Measurements from ENCODE around the gene LGR6. TPM values are rescaled to one million over a fixed set of nuclear protein-coding genes. Genes with fewer than 3 reads are reported as not detected.

Gene LGR6
- total RNA-seq, 4 donors from 2014 or later, result under 0.01 to 1.2 (median 0.78) TPM; not detected in 1

GRCh38 chr1:202203238-202204039 lies 9.8 kb downstream of the LGR6 start:
- no peaks in the 10 kb centered on the region for H3K9me3 ChIP-seq
- no peaks in the 10 kb centered on the region for H3K36me3 ChIP-seq
- TF ChIP-seq CTCF (IDR thresholded peaks at IDR 0.05) (no peak), POLR2AphosphoS5 (IDR thresholded peaks at IDR 0.05) (no peak), POLR2A (IDR thresholded peaks at IDR 0.05; ENCODE audit: low read depth) (no peak), EP300 (IDR thresholded peaks at IDR 0.05) (no peak)
- intact Hi-C loops (cut with DNase I), result no loop called here
- no peak overlapping the region for H3K4me3 ChIP-seq
- H3K4me1 ChIP-seq, result peaks cover 0 to 23% (median 16%) of the 10 kb centered on the region in 4 donors
- no peak overlapping the region for H3K27ac ChIP-seq (replicated peaks in 1 of 4)
- H3K27me3 ChIP-seq, result peaks cover 0 to 26% (median 0%) of the 10 kb centered on the region in 4 donors
- WGBS, result 84% methylated on average over 13 of the region's 13 CpGs
- no peak for DNase-seq (ENCODE audit: extremely low spot score)

- Histone ChIP-seq H3K9me3 (no peaks in the 10 kb centered on the region), H3K27me3 (peaks cover 0 to 26% (median 0%) of the 10 kb centered on the region in 4 donors), H3K36me3 (no peaks in the 10 kb centered on the region), H3K4me1 (peaks cover 0 to 23% (median 15%) of the 10 kb centered on the region in 4 donors), H3K27ac (replicated peaks in 1 of 4) (no peak overlapping the region), H3K4me3 (no peak overlapping the region)
- DNase-seq (ENCODE audit: extremely low spot score), result no peak
- intact Hi-C loops (cut with DNase I), result no loop called here
- 59% methylated on average over 1 of the region's 1 CpG for WGBS
- no peak for TF ChIP-seq EP300 (IDR thresholded peaks at IDR 0.05)
- no peak for TF ChIP-seq POLR2A (IDR thresholded peaks at IDR 0.05; ENCODE audit: low read depth)
- no peak for TF ChIP-seq POLR2AphosphoS5 (IDR thresholded peaks at IDR 0.05)
- no peak for TF ChIP-seq CTCF (IDR thresholded peaks at IDR 0.05)
These were observed 10.5 kb downstream of the LGR6 start for GRCh38 chr1:202204065-202204464.

GRCh38 chr1:202205523-202206190 lies 12.1 kb downstream of the LGR6 start:
- 61% methylated on average over 5 of the region's 5 CpGs for WGBS
- Histone ChIP-seq H3K4me3 (no peak overlapping the region), H3K27me3 (peaks cover 0 to 36% (median 0%) of the 10 kb centered on the region in 4 donors), H3K4me1 (peaks cover 0 to 13% (median under 1%) of the 10 kb centered on the region in 4 donors), H3K36me3 (no peaks in the 10 kb centered on the region), H3K9me3 (no peaks in the 10 kb centered on the region), H3K27ac (replicated peaks in 1 of 4) (no peak overlapping the region)
- DNase-seq (ENCODE audit: extremely low spot score), result no peak
- intact Hi-C loops (cut with DNase I), result no loop called here
- TF ChIP-seq CTCF (IDR thresholded peaks at IDR 0.05), result no peak
- no peak for TF ChIP-seq POLR2A (IDR thresholded peaks at IDR 0.05; ENCODE audit: low read depth)
- TF ChIP-seq EP300 (IDR thresholded peaks at IDR 0.05), result no peak
- no peak for TF ChIP-seq POLR2AphosphoS5 (IDR thresholded peaks at IDR 0.05)

GRCh38 chr1:202207292-202207691 lies 13.7 kb downstream of the LGR6 start:
- DNase-seq (ENCODE audit: extremely low spot score), result no peak
- intact Hi-C loops (cut with DNase I), result no loop called here
- no peak overlapping the region for H3K27ac ChIP-seq (replicated peaks in 1 of 4)
- no peaks in the 10 kb centered on the region for H3K9me3 ChIP-seq
- no peak overlapping the region for H3K4me3 ChIP-seq
- WGBS, result 80% methylated on average over 1 of the region's 1 CpG
- peaks cover 0 to 8% (median 0%) of the 10 kb centered on the region in 4 donors for H3K4me1 ChIP-seq
- peaks cover 0 to 52% (median 0%) of the 10 kb centered on the region in 4 donors for H3K27me3 ChIP-seq
- H3K36me3 ChIP-seq, result no peaks in the 10 kb centered on the region
- no peak for TF ChIP-seq POLR2AphosphoS5 (IDR thresholded peaks at IDR 0.05)
- TF ChIP-seq CTCF (IDR thresholded peaks at IDR 0.05), result no peak
- no peak for TF ChIP-seq EP300 (IDR thresholded peaks at IDR 0.05)
- TF ChIP-seq POLR2A (IDR thresholded peaks at IDR 0.05; ENCODE audit: low read depth), result no peak

Data from esophagus muscularis mucosa (tissue), 4 donors.